ENCODE data around the gene CHST8.

- TF ChIP-seq CTCF (IDR thresholded peaks at IDR 0.05): no peak
- no peak for TF ChIP-seq POLR2A (IDR thresholded peaks at IDR 0.05)
- no peak for TF ChIP-seq EP300 (IDR thresholded peaks at IDR 0.05)
Observed at GRCh38 chr19:33664744-33665143, 43.0 kb downstream of the CHST8 start.
